ENCODE data around the gene RAPGEF5. TPM values are rescaled to one million over a fixed set of nuclear protein-coding genes. Genes with fewer than 3 reads are reported as not detected.

RAPGEF5 gene
- total RNA-seq, 1 experiment from 2014 or later = 9.3 TPM

DNA sequence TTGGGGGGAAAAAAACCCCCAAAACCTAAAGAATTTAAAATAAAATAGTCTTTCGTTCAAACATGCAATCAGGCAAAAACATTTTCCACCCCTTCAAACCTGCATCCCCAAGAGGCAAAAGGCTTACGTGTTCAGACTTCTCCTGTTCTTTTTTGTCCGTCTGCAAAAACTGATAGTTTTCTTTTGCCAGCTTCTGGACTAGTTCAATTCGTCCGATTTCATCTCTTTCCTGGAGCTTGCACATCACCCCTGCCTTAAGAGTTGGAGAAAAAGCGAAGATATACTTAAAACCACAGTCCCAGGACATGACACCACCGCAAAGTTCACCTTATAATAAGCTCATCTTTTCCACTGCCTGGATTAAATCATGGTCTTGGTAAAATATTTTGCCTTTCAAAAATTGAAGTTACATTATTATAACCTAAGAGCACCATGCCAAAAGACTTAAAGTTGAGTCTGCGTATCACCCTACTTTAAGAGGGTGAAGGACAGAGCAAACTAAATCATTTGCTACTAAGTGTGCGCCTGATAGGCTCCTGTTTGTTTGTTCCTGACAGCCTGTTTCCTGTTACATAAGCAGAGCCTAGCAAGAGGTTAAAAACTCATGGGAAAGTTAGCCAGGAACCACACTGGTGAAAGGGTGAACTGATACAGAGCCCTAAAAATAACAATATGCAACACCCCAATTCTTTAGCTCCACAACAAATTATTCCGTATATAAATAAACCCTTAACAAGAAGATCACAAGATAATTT, 137.0 kb downstream of the RAPGEF5 start:
- DNase-seq (ENCODE audit: low spot score) = no peak

- no peak for DNase-seq (ENCODE audit: low spot score)
Measured at GRCh38 chr7:22219036-22219435, 137.9 kb downstream of the RAPGEF5 start.

GRCh38 chr7:22216832-22217475, 140.0 kb downstream of the RAPGEF5 start:
- DNase-seq (ENCODE audit: low spot score) = no peak

DNA sequence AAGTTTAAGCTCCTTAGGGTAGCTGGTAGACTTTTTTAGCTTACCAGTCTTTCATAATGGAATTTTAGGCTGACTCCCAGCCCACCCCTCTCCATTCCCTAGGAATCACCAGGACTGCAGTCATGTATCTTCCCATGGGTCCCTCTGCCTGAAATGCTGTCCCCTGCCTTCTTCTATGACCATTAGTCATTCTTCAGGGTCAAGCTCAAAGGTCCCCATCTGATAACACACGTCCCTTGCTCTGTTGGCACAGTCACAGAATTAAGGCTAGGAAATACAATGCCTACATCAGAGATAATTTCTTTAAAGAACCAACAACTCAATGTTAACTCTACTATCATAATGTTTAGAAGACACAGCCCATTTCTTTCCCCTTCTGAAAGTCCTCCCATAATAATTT, 140.6 kb downstream of the RAPGEF5 start:
- no peak for DNase-seq (ENCODE audit: low spot score)

DNA sequence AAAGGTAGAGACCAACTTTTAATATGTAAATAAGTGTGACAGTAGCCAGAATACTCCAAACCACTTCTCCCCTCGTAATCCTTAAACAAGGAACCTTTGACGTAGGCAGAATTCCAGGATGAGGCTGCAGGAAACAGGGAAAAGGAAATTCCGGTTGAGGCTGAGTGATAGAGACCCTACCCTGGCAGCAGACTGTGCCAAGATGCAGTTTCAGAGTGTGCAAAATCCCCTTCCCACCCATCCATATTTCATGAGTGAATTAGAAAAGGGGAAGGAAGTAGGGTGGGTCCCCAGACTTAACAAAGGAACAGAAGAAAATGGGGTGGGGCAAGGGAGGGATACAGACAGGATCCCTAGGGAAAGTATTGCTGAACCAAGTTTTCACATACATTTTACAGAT, 143.0 kb downstream of the RAPGEF5 start:
- DNase-seq (ENCODE audit: low spot score) = no peak

GRCh38 chr7:22213081-22213480, 143.9 kb downstream of the RAPGEF5 start:
- no peak for DNase-seq (ENCODE audit: low spot score)

GRCh38 chr7:22210967-22211366, 146.0 kb downstream of the RAPGEF5 start:
- DNase-seq (ENCODE audit: low spot score) = no peak

DNA sequence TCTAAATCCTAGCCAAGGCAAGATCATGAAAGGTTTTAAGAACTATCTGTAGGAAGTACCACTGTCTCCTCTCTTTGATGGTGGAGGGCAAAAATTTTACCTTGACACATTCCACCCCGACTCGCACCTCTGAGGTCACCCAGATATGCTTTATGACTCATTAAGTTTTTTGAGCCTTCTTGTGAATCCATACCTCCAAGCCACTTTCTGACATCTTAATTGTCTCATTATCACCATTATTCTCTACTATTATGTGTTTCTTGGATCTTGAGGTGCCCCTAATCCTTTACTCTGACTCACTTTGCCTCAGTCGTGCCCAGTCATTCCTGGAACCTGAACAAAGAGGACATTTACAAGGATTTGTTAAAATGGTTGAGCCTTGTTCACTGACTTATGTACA, 146.6 kb downstream of the RAPGEF5 start:
- no peak for DNase-seq (ENCODE audit: low spot score)

DNA sequence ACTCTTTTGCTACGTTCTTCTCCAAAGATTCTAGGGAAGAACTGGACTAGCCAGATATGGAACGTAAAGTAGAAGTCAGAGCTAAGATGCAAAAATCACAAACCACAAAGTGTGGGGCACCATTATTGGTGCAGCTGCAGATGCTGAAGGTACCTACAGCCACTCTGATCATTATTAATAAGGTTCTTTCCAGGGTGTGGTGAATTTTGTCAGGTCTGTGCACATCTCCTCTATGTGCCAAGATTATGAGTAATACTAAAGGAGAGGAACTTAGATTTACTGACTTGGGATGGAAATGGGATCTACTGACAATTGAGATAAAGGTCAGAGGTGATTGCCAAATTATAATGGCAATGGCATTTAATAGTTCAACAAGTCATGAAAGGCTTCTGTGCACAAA, 148.2 kb downstream of the RAPGEF5 start:
- DNase-seq (ENCODE audit: low spot score) = no peak

DNA sequence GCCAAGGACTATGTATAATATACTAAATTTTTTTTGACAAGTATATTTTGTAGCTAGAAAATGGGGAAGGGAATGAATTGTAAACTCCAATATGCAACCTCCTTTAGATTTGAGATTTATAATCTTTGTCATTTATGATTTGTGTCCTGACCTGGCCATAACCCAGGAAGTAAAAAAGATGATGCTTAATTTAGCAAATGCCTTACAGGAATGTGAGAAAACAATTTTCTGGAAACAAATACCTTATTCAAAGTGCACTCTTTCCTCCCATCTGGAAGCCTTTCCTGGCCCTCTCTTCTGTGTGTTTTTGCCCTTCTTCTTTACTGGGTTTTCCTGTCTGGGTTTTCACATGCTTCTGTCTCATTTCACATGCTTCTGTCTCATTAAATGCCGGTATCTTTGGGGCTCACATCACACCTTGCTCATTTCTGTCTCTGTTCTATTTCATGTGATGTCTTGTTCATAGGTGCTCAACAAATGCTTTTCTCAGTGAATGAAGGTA, 149.2 kb downstream of the RAPGEF5 start:
- DNase-seq (ENCODE audit: low spot score) = peak; percentile 2

DNA sequence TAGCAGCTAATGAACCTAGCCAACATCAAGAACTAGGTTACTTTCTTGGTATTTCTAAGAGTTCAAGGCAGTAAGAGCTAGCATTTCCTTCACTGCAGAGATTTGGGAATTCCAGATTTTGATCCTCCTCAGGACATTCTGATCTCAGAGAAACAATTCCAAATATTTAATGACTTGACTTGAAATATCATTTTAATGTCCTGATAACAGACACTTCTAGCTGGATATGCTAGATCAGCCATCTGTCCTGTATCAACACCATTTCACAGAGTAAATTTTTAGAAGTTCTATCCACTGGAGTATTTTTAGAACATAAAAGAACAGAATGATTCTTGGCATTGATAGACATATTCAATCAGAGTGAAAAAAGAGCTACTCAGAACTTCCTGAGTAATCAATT, 151.3 kb downstream of the RAPGEF5 start:
- DNase-seq (ENCODE audit: low spot score) = no peak

GRCh38 chr7:22204312-22204711, 152.6 kb downstream of the RAPGEF5 start:
- DNase-seq (ENCODE audit: low spot score) = no peak

- DNase-seq (ENCODE audit: low spot score) = peak; percentile 31
Measured at GRCh38 chr7:22202141-22202540, 154.8 kb downstream of the RAPGEF5 start.

- no peak for DNase-seq (ENCODE audit: low spot score)
Measured at GRCh38 chr7:22201186-22201880, 155.6 kb downstream of the RAPGEF5 start.

- no peak for DNase-seq (ENCODE audit: low spot score)
Measured at GRCh38 chr7:22200777-22201176, 156.2 kb downstream of the RAPGEF5 start.

DNA sequence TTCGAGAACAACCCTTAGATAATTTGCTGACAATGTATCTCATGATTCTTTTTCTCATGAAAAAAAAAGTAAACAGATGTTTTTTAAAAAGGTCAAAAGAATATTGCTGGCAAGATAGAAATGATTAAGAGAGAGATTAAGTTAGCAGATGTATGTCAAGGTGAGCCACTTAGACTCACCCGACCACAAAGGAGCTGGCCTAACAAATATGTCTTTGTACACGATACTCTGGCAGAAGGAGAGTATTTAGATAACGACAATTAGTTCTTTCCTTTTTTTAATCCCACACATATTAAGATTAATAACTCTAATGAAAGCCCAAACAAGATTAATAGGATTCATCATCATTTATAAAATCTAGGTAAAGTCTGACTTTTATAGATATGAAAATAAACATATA, 156.7 kb downstream of the RAPGEF5 start:
- DNase-seq (ENCODE audit: low spot score) = no peak

- DNase-seq (ENCODE audit: low spot score) = no peak
Measured at GRCh38 chr7:22197376-22197775, 159.6 kb downstream of the RAPGEF5 start.

DNA sequence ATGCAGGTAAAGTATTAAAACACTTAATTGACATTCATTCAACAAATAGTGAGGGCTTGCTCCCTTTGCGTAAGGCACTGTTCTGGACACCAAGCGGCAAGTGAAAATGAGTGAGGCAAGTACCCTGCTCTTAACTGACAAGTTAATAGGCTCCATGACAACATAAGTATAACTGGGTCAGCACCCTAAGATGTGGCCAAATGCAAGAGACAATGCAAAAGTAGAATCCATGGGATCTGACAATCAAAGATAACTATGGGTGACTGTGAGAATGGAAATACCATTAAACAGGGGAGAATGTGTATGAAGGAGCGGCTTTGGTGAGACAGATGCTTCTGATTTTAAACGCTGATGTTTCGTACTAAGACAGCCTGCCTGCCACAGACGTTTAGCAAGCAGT, 160.5 kb downstream of the RAPGEF5 start:
- no peak for DNase-seq (ENCODE audit: low spot score)

DNA sequence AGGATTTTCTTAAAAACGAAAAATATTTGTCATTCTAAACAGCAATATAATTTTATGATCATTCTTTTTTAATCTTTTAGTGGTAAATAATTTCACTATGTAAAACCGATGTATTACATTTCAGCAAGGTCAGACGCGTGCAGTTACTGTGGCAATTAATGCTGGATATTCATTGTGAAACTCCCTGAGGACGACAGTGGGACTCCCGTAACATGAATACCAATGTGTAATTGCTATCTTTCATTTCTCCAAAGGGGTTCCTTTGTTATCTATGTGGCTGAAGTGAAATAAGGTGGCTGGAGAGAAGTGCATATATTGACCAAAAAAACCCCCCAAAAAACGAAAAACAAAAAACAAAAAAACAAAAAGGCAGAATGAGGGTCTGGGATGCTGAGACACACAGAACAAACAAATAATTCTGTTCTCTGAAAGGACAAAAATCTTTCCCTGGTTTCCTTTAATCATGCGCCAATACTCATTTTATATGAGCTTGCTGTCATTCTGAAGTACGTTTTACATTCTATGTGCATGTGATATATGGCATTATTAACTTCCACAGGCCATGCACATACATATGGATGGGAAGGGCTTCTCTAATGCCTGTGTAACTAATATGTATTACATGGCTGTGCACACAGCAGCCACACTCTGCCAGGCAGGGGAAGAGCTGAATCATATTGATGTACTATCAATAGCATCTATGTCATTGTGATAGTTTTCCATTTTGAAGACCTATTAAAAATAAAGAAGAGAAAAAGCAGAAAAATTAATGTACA, 161.4 kb downstream of the RAPGEF5 start:
- DNase-seq (ENCODE audit: low spot score) = no peak

- no peak for DNase-seq (ENCODE audit: low spot score)
Measured at GRCh38 chr7:22194658-22195273, 162.2 kb downstream of the RAPGEF5 start.

DNA sequence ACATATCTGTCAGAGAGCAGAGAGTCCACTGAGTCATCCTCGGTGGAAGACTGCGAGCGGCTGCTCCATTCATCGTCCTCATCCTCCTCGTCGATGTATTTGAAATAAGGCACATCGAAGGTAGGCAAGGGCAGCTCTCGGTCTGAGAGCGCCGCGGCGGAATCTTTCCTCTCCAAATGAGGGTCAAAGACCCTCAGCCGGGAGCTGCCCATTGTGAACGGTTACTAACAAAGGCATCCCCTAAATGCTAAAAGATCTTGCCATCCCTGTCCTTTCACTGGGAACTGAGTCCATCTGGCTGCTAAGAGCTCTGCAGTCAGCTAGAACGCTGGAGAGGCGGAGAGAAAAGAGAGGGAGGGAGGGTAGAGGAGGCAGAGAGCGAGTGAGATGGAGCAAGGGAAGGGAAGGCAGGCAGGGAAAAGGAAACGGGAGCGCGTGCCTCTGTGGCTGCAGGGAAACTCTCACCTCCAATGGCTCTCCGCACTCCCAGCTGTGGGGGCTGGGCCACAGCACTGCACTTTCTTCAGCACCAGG, 163.4 kb downstream of the RAPGEF5 start:
- DNase-seq (ENCODE audit: low spot score) = no peak

Data from HT-29 (cell line).